Activated T-cell treated with anti-CD3 and anti-CD28 coated beads, Interleukin-2, amount 50 U/mL, for 24 hours (primary cell): ENCODE results near the gene SGMS1.

Experiments
- DNase-seq: peaks from one replicate; pipeline ENCODE4 v3.0.0-alpha.2; 2020
- H3K27ac Mint-ChIP-seq: 2 replicates; pipeline ENCODE4 v1.8.0; 2020; ENCODE audit warnings: mild to moderate bottlenecking, mixed read lengths
- H3K27me3 Mint-ChIP-seq: 2 replicates; pipeline ENCODE4 v1.8.0; 2020; ENCODE audit warnings: mixed read lengths
- H3K36me3 Mint-ChIP-seq: 2 replicates; pipeline ENCODE4 v1.8.0; 2020; ENCODE audit warnings: low read depth, mixed read lengths
- H3K4me1 Mint-ChIP-seq: 2 replicates; pipeline ENCODE4 v1.8.0; 2020; ENCODE audit warnings: low read depth, mixed read lengths
- H3K4me3 Mint-ChIP-seq: 2 replicates; pipeline ENCODE4 v1.8.0; 2020; ENCODE audit warnings: mild to moderate bottlenecking, moderate library complexity, mixed read lengths
- H3K9me3 Mint-ChIP-seq: 2 replicates; pipeline ENCODE4 v1.8.0; 2020; ENCODE audit warnings: mixed read lengths

SGMS1 gene

GRCh38 chr10:50260791-50261281 lies 362.9 kb downstream of the SGMS1 start:
- DNase-seq, result no peak
- H3K4me3 Mint-ChIP-seq, result no peak overlapping the region
- H3K9me3 Mint-ChIP-seq, result no peaks in the 10 kb centered on the region
- H3K27me3 Mint-ChIP-seq, result peaks cover 63% of the 10 kb centered on the region
- H3K36me3 Mint-ChIP-seq, result no peaks in the 10 kb centered on the region
- peaks cover 14% of the 10 kb centered on the region for H3K4me1 Mint-ChIP-seq
- no peak overlapping the region for H3K27ac Mint-ChIP-seq
